GM12873 (cell line): Measurements from ENCODE around the gene IL16.

Source experiments
- TF ChIP-seq, protein P1 (sequence below): IDR thresholded peaks from 2 replicates; pipeline ENCODE4 v1.5.1; 2012; ENCODE audit warnings: low read depth, mild to moderate bottlenecking, moderate library complexity, low read length, control low read depth; ENCODE audit not compliant: insufficient read depth; ENCODE audit errors: missing control alignments

The IL16 gene

GRCh38 chr15:81254277-81254915 lies 57.7 kb downstream of the IL16 start:
- TF ChIP-seq, protein P1, sequence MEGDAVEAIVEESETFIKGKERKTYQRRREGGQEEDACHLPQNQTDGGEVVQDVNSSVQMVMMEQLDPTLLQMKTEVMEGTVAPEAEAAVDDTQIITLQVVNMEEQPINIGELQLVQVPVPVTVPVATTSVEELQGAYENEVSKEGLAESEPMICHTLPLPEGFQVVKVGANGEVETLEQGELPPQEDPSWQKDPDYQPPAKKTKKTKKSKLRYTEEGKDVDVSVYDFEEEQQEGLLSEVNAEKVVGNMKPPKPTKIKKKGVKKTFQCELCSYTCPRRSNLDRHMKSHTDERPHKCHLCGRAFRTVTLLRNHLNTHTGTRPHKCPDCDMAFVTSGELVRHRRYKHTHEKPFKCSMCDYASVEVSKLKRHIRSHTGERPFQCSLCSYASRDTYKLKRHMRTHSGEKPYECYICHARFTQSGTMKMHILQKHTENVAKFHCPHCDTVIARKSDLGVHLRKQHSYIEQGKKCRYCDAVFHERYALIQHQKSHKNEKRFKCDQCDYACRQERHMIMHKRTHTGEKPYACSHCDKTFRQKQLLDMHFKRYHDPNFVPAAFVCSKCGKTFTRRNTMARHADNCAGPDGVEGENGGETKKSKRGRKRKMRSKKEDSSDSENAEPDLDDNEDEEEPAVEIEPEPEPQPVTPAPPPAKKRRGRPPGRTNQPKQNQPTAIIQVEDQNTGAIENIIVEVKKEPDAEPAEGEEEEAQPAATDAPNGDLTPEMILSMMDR, result no peak

- TF ChIP-seq, protein P1, result no peak
These were observed 58.2 kb downstream of the IL16 start for GRCh38 chr15:81254916-81255290.

DNA sequence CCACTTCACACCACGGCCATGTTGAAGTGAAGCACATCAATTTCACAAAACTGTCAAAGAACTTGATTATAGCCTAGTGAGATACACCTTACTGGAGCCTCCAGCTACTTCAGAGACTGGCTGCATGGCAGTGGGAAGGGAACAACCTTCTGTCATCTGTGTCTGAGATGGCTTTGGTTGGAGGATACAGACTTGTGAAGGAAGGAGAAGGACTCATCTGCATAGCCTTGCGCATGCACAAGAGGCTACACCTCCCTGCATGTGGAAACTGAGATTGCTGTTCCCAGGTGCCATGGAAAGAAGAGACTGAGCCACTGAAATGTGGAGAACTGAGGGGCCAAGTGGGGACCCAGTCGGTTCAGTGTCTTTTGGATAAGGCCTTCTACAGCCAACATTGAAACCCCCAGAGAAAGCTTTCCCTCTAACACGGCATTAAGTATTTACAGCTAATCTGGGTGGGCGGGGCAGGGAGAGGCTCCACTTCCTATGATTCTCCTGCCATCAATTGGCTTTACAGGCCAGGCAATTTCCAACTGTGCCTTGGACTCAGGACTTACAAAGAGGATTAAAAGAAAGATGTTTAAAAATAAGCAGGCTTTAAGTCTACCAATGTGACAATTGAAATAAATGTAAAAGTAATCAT lies 58.8 kb downstream of the IL16 start:
- TF ChIP-seq, protein P1, result no peak

DNA sequence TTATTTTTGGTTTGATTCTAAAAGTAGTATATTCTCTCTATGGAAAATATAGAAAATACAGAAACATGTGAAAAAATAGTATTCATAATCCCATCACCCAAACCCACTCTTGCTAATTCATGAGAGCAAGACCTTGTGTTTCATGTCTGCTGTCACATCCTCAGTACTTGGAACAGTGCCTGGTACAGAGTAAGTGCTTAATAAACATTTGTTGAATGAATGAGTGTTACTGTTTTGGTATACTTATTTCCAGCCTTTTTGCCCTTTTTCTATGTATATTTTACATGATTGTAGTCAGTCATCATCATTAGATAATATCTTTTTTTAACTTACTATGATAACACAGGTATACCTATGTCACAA lies 59.3 kb downstream of the IL16 start:
- TF ChIP-seq, protein P1, result no peak

GRCh38 chr15:81256916-81257315 lies 60.2 kb downstream of the IL16 start:
- TF ChIP-seq, protein P1, result peak; percentile 12

GRCh38 chr15:81257435-81257834 lies 60.8 kb downstream of the IL16 start:
- TF ChIP-seq, protein P1, result no peak

GRCh38 chr15:81258455-81258854 lies 61.8 kb downstream of the IL16 start:
- TF ChIP-seq, protein P1, result no peak
